Activated gamma-delta T cell treated with Interleukin-2 at 50 U/mL for 16 hours (primary cell): Measurements from ENCODE around the gene TMEM126B.
A peak's percentile ranks its signal among the peaks of the same experiment; 100 is the strongest.
"Not testable (repeated sequence)": the region's sequence is repeated elsewhere in the genome, so short reads cannot be mapped to it uniquely, and the experiment has no call there.

Experiments
- DNase-seq: peaks from one replicate; pipeline ENCODE4 v3.0.0-alpha.2; 2020

TMEM126B gene

DNA sequence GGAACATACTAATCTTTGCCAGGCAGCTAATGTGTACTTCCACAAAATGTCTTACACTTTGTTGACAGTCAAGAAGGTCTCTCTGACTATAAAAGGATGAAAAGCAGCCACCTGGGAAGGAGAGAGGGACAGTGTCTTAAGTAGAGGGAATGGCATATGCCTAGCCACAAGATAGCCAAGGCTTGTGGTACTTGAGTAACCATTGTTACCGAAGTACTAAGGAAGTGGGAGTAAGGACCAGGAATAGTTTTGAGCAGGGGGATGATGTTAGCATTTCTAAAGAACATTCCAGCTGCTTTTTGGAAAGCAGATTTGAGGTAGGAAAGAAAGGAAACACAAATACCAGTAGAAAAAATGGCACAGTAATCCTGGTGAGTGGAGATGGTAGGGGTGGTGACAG lies 22.7 kb downstream of the TMEM126B start:
- no peak for DNase-seq

- no peak for DNase-seq
These were observed 24.5 kb downstream of the TMEM126B start for GRCh38 chr11:85652786-85653447.

DNA sequence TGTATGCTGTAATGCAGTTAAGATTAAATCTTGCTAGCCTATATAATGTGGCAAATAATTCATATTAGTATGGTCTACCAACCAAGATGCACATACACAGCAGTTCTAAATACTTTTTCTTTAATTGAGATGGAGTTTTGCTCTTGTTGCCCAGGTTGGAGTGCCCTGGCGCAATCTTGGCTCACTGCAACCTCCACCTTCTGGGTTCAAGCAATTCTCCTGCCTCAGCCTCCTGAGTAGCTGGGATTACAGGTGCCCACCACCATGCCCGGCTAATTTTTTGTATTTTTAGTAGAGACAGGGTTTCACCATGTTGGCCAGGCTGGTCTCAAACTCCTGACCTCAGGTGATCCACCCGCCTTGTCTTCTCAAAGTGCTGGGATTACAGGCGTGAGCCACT lies 25.9 kb downstream of the TMEM126B start:
- DNase-seq, result not testable (repeated sequence)

- DNase-seq, result no peak
These were observed 28.4 kb downstream of the TMEM126B start for GRCh38 chr11:85656777-85657176.

GRCh38 chr11:85658180-85658579 lies 29.8 kb downstream of the TMEM126B start:
- DNase-seq, result no peak

DNA sequence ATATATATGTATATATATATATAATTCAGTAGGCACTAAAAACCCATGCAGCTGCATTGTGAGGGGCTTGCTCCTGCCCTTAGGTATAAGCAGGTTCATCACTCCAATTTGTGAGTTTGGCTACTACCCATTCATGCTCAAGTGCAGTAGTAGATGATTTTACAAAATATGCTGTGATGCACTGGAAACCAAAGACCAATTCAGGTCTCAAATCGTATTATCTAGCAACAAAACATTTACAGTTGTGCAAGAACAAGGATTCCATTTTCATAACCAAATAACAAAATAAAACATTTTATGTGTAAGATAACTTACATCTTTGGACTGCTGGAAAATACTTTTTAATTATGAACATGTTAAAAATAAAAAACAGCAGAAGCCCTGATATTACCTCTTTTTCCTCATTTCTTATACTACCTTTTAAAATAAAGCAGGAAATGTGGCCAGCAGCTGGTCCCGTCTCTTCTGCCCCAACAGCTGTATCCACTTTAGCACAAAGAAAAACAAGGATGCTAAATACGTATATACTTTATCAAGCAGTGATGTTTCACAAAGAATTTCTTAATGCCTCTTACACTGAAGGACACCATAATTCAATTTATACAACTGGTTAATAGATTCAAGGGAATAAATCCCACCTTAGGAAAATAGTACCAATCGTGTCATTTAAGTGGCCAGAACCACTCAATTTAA lies 33.7 kb downstream of the TMEM126B start:
- no peak for DNase-seq

DNA sequence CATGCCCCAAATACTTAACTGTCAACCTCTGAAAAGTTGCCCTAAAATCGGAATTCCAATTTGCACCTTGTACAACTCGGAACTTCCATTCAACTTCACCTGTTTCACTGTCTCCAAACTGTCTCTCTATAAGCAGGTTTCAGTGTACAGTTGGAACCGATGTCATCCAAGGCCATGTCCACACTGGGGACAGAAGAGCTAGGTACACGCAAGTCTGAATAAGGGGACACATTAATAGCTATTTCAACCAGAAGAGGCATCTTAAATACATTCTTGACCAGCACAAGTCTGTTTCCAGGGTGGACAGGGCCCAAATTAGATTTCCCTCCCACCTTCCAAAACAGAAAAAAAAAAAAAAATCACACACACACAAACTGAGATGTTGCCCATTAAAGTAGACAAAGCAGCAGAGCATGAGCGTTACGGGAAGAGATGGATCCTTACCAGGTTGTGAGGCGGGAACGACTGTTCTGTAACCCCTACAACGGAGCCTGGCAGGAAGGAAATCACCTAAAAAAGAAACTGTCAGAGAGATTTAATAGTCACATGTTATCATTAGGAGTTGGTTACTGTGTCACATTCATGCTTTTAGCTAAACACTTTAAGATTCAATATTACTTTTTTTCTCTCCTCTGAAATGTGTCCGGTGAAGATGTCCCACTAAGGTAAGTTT lies 34.8 kb downstream of the TMEM126B start:
- DNase-seq, result no peak

- peak; percentile 87 for DNase-seq
These were observed 35.6 kb downstream of the TMEM126B start for GRCh38 chr11:85663753-85664614.

DNA sequence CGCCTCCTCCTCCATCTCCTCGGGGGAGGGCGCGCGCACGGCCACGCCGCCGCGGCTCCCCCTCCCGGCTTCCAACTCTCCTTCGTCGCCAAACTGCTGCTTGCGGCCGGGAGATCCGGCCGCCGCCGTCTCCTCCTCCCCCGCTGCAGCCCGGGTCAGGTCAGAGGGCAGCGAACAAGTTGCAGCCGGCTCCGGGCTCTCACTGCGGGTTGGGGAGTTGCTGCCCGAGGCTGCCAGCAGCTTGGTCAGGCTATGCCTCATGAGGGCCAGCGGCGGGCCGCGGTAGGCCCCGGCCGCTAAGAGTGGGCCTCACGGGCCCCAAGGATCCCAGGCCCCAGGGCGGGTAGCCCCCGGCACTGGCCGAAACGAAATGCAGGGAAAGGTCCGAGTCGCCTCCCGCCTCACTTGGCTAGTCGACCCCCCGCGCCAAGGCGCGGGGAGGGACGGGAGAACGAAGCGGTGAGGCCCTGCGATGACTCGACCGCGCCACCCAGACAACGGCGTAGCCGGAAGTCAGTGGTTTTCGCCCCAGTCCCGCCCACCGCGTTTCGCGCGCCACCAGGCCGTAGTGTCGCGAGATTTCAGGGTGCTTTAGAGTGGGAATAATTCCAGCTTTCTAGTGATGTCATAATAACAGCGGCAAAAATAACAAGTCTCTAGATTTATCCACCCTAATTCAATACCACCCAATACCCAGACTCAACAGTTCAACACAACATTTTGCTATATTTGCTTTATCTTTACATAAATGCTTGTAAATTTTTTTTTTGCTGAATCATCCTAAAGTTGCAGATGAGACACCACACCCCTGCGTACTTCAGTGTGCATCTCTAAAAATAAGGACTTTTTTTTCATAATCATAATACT lies 36.5 kb downstream of the TMEM126B start, which contains the start of gene CREBZF:
Gene CREBZF, minus strand, starts transcription at position 515 of the 867 bp plus-strand sequence. Its CDS starts 254 bp downstream, at position 261.
- peak; percentile 92 for DNase-seq

DNA sequence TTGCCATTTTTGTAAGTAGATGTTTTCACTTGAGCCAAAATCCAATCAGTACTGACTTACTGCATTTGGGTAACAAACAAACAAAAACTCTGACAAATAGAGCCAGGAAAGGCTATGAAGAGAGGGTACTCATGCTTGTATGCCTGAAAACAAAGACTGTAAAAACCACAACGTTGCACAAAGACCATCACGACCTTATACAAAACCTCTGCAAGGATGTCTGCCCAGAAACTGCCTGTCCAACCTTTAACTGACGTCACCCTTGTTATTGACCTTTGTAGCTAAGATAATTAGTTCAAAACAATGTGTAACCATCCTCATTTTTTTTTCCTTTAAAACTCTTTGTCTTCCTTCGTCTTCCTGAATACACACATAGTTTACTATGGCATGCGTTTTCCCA lies 37.3 kb downstream of the TMEM126B start:
- no peak for DNase-seq

GRCh38 chr11:85666687-85667086 lies 38.3 kb downstream of the TMEM126B start:
- DNase-seq, result no peak

- DNase-seq, result no peak
These were observed 39.8 kb downstream of the TMEM126B start for GRCh38 chr11:85668157-85668556.

- DNase-seq, result not testable (repeated sequence)
These were observed 42.7 kb downstream of the TMEM126B start for GRCh38 chr11:85670949-85671663.

DNA sequence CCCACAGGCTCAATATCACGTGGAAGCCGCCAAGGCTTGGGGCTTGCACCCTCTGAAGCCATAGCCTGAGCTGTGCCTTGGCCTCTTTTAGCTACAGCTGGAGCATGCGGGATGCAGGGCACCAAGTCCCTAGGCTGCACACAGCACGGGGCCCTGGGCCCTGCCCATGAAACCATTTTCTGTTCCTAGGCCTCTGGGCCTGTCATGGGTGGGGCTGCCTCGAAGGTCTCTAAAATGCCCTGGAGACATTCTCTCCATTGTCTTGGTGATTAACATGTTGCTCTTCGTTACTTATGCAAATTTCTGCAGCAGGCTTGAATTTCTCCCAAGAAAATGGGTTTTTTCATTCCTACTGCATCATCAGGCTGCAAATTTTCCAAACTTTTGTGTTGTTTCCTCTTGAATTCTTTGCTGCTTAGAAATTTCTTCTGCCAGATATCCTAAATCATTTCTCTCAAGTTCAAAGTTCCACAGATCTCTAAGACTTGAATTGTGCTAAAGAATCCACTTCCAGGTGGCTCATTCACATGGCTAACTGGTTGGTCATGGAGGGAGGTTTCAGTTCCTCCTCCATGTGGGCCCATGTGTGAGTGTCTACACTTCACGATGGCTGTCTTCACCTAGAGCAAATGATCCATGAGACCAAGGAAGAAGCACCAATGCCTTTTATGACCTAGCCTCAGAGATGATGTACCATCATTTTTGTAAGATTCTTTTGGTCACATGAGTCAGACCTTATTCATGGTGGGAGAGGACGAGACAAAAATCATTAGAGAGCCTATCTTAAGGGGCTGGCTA lies 43.9 kb downstream of the TMEM126B start:
- DNase-seq, result no peak

- DNase-seq, result no peak
These were observed 45.0 kb downstream of the TMEM126B start for GRCh38 chr11:85673393-85673792.

DNA sequence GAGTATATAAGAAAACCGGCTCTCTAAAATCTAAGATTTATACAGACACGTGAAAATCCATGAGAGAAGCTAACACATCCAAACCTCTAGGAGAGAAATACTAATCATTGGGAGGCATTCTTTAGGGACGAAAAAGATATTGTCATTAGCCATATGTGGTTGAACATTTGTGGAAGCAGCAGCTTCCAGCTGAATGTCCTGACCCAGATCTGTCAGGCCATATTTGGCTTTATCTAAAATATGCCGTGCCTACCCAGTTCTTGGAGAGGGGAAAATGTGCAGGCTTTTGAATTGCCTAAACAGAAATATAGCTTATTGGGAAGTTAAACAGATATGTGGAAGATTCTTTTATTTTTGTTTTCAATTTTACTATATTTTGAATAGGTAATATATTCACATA lies 51.2 kb downstream of the TMEM126B start:
- no peak for DNase-seq

- no peak for DNase-seq
These were observed 52.5 kb downstream of the TMEM126B start for GRCh38 chr11:85680897-85681296.

DNA sequence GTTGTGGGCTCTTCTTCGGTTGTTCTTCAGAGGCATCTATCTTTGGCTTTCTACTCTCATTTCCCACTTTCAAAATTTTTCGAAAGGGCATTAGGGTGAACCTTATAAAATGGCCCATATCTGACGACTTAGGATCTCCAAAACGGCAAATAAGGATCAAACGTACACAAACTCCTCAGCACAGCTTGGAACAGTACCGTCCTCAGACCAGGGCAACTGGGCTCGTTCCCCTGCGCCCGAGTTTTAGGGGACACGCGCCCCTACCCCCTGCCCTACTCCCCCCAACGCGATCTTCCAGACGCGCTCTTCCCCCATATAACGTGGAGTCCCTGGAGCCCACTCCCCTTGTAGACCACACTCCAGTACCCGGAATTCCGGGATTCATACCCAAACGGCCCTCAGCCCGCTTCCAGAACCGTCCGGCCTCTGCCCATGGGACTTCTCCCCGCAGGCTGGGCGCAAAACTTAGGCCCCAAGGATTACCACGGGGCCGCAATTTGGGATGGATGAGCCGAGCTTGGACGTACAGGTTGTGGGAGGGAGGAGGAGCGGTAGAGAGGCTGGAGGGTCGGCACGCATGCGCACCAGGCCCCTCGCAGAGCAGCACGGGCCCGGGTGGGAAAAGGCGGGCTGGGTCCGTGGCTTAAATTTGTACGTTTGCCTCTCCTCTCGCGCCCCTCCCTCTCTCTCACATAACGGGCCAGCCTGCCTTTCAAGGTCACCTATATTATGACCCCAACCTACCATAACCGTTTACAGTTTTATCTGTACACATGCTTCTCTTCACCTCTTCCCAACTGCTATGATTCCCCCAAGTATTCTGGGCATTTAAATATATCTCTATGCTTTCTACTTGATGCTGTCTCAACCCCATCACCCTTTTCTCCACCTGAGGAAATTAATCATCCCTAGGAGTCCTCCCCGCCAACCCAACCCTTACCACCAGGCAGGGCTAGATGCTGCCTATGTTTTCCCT lies 54.2 kb downstream of the TMEM126B start:
- peak; percentile 64 for DNase-seq
